ENCODE results near the gene SLC9A9. TPM values are rescaled to one million over a fixed set of nuclear protein-coding genes. Genes with fewer than 3 reads are reported as not detected.

The SLC9A9 gene
- total and polyA plus RNA-seq, 9 of the 15 experiments (the other 6 are each of a cell fraction or from before 2014, with no cell fraction given), result 0.03 to 0.13 TPM; not detected in 7

DNA sequence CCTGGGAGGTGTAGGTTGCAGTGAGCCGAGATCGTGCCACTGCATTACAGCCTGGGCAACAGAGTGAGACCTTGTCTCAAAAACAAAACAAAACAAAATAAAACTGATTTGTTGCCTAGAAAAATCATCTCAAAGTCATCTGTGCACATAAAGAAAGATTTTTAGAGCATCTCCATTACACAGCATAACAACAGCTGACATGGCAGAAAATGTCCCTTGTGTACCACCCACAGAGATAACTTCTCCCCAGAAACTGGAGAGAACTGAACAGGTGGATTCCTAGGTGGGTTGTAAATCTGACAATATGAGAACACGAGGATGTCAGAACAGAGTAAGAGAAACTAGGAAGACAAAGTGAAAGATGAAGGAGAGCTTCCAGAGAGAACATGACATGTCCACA lies 207.5 kb downstream of the SLC9A9 start:
- Histone ChIP-seq H2AFZ (ENCODE audit: low read depth, low read length) (no peak overlapping the region), H3K4me3 (no peak overlapping the region), H3K27ac (ENCODE audit: extremely low read depth, low read depth, low read length) (no peak overlapping the region), H3K27me3 (ENCODE audit: control insufficient read depth in 2 of 2, insufficient read depth in 2 of 2, low read length in 2 of 2) (no peaks in the 10 kb centered on the region), H3K9me3 (replicated peaks; ENCODE audit: control insufficient read depth, insufficient read depth, low read depth, low read length) (no peaks in the 10 kb centered on the region), H3K9me1 (ENCODE audit: control insufficient read depth, insufficient read depth, low read length) (no peaks in the 10 kb centered on the region), H3K9ac (ENCODE audit: insufficient read depth in 1 of 2, low read depth in 2 of 2, low read length in 2 of 2) (no peak overlapping the region), H3K4me2 (ENCODE audit: insufficient read depth, low read length) (no peak overlapping the region), H3K4me1 (replicated peaks in 1 of 2; ENCODE audit: control insufficient read depth in 2 of 2, insufficient read depth in 2 of 2, low read length in 2 of 2) (no peaks in the 10 kb centered on the region), H3K79me2 (ENCODE audit: control insufficient read depth, insufficient read depth, low read length) (no peaks in the 10 kb centered on the region), H4K20me1 (replicated peaks; ENCODE audit: control insufficient read depth, insufficient read depth, low read length) (no peaks in the 10 kb centered on the region), H3K36me3 (ENCODE audit: control insufficient read depth, insufficient read depth, low read length) (no peaks in the 10 kb centered on the region)
- in situ Hi-C loops (cut with MboI), result no loop called here
- no TSS peak for BruUV-seq (replicated peaks)
- FAIRE-seq, result no peak
- CTCF ChIA-PET (ENCODE audit: low intra/inter-chr PET ratio), result no interaction called here
- POLR2A ChIA-PET, result interaction anchor here (0.7 kb wide), 1 partner anchor 13 kb away, joined by 3 read pairs; no protein-coding TSS in a partner anchor
- no peak for DNase-seq (ENCODE audit: extremely low read depth in 1 of 4, low spot score in 3 of 4)
- ATAC-seq, result no peak
- intact Hi-C loops (cut with micrococcal nuclease), result no loop called here
- WGBS (ENCODE audit: insufficient coverage, low coverage, missing lambda C conversion rate), result 0% methylated on average over 3 of the region's 3 CpGs
- TF ChIP-seq MAFG (tag; conservative IDR thresholded peaks at IDR 0.05), result peak; percentile 37; the same call in 1 of the 2 replicates
- TF ChIP-seq SMARCB1 (IDR thresholded peaks at IDR 0.05; ENCODE audit: insufficient read length, low read depth), result no peak
- TF ChIP-seq ZNF316 (IDR thresholded peaks at IDR 0.05), result peak; percentile 52
- no peak for TF ChIP-seq KAT7 (CRISPR knock-in tag; IDR thresholded peaks at IDR 0.05; ENCODE audit: borderline replicate concordance)
- no peak for TF ChIP-seq NFIC (IDR thresholded peaks at IDR 0.05)
- TF ChIP-seq ZNF121 (CRISPR knock-in tag; conservative IDR thresholded peaks at IDR 0.05), result no peak
- TF ChIP-seq XRCC4 (IDR thresholded peaks at IDR 0.05; ENCODE audit: extremely low read depth, insufficient read depth, insufficient read length), result no peak
- TF ChIP-seq, protein P1, sequence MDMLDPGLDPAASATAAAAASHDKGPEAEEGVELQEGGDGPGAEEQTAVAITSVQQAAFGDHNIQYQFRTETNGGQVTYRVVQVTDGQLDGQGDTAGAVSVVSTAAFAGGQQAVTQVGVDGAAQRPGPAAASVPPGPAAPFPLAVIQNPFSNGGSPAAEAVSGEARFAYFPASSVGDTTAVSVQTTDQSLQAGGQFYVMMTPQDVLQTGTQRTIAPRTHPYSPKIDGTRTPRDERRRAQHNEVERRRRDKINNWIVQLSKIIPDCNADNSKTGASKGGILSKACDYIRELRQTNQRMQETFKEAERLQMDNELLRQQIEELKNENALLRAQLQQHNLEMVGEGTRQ (CRISPR knock-in tag; IDR thresholded peaks at IDR 0.05), result no peak
- TF ChIP-seq NUFIP1 (IDR thresholded peaks at IDR 0.05; ENCODE audit: partially characterized antibody), result no peak
